Left lung (tissue), 10 donors: ENCODE measurements around the gene LCORL. TPM values are rescaled to one million over a fixed set of nuclear protein-coding genes. Genes with fewer than 3 reads are reported as not detected.

Experiments
- ATAC-seq: fragments of 200-7000 bp; cut with Tn5 transposase; one replicate; pipeline ENCODE4 v1.9.1; 2020; ENCODE audit warnings: moderate library complexity
- DNase-seq, 4 donors: peaks; one replicate each; pipeline ENCODE4 v3.0.0-alpha.2; 2013 to 2020
- H3K27ac ChIP-seq, 2 donors: fragments of 200-600 bp; sonication (generic) in 1 of 2; one replicate each; pipeline versions ENCODE4 v1.5.0 to v1.8.0; 2020 to 2021
- H3K27me3 ChIP-seq, 2 donors: fragments of 200-600 bp; sonication (generic) in 1 of 2; one replicate each; pipeline versions ENCODE4 v1.5.0 to v1.8.0; 2020 to 2021
- H3K36me3 ChIP-seq, 2 donors: fragments of 200-600 bp; sonication (generic) in 1 of 2; one replicate each; pipeline versions ENCODE4 v1.5.0 to v1.8.0; 2020 to 2021
- H3K4me1 ChIP-seq, 2 donors: fragments of 200-600 bp; one replicate each; pipeline ENCODE4 v1.8.0; 2021
- H3K4me3 ChIP-seq, 2 donors: fragments of 200-600 bp; sonication (generic) in 1 of 2; one replicate each; pipeline versions ENCODE4 v1.5.0 to v1.8.0; 2020 to 2021; ENCODE audit warnings: mild to moderate bottlenecking in 1 of 2
- H3K9me3 ChIP-seq, 2 donors: fragments of 200-600 bp; sonication (generic) in 1 of 2; one replicate each; pipeline versions ENCODE4 v1.5.0 to v1.8.0; 2020 to 2021
- CTCF ChIP-seq, 2 donors: fragments of 200-600 bp; sonication (generic) in 1 of 2; IDR thresholded peaks; one replicate each; pipeline versions ENCODE4 v1.5.0 to v1.8.0; 2021; ENCODE audit warnings: antibody characterized with exemption in 2 of 2
- intact Hi-C, 2 donors: fragments of 100-400 bp; cut with DNase I; formaldehyde crosslinking; loops; one replicate each; pipeline versions ENCODE4 v1.11.2 to v1.14.2; 2022
- polyA plus RNA-seq, 6 donors: library from polyadenylated mRNA; unstranded; fragments of 120-200 nt; gene quantifications; one replicate each; pipeline ENCODE4 v1.2.1, GENCODE V29; 2013; ENCODE audit not compliant: insufficient read length in 6 of 6
- total RNA-seq, 2 donors: library from RNA; stranded (reverse); fragmentation: NEBNext Ultra II Directional; extraction: Animal tissue kit (Norgen Biotek cat#: 25700); gene quantifications; one replicate each; pipeline ENCODE4 v1.2.1, GENCODE V29; 2021
- donor health status: DM: no; HTN: yes; CAD: no.
- donor health status: DM: no; HTN: no; CAD: no.

LCORL gene
- total and polyA plus RNA-seq, 8 donors: 12.2 to 20.9 (median 17.5) TPM

GRCh38 chr4:18034099-18034498 lies 12.5 kb upstream of the LCORL start:
- DNase-seq (no peak), ATAC-seq (no peak)
- H3K36me3 ChIP-seq: no peaks in the 10 kb centered on the region
- H3K4me3 ChIP-seq: no peak overlapping the region
- no peaks in the 10 kb centered on the region for H3K9me3 ChIP-seq
- intact Hi-C loops: no loop called here
- TF ChIP-seq CTCF (IDR thresholded peaks at IDR 0.05): no peak
- no peaks in the 10 kb centered on the region for H3K4me1 ChIP-seq
- no peak overlapping the region for H3K27ac ChIP-seq
- H3K27me3 ChIP-seq: no peaks in the 10 kb centered on the region

GRCh38 chr4:18033111-18034085 lies 11.8 kb upstream of the LCORL start:
- no peak for TF ChIP-seq CTCF (IDR thresholded peaks at IDR 0.05)
- Histone ChIP-seq H3K27me3 (no peaks in the 10 kb centered on the region), H3K27ac (no peak overlapping the region), H3K9me3 (no peaks in the 10 kb centered on the region), H3K4me1 (no peaks in the 10 kb centered on the region), H3K4me3 (no peak overlapping the region), H3K36me3 (no peaks in the 10 kb centered on the region)
- ATAC-seq: no peak
- peak in 1 of 4 donors; percentile 10 for DNase-seq
- intact Hi-C loops: no loop called here

- TF ChIP-seq CTCF (IDR thresholded peaks at IDR 0.05): no peak
- Histone ChIP-seq H3K27ac (no peak overlapping the region), H3K36me3 (no peaks in the 10 kb centered on the region), H3K4me1 (peaks cover 1 to 10% of the 10 kb centered on the region in 2 donors), H3K27me3 (peaks cover 0 to 10% of the 10 kb centered on the region in 2 donors), H3K4me3 (no peak overlapping the region), H3K9me3 (no peaks in the 10 kb centered on the region)
- ATAC-seq (no peak), DNase-seq (no peak)
- intact Hi-C loops: no loop called here
Measured at GRCh38 chr4:18025288-18025687, 3.7 kb upstream of the LCORL start.

GRCh38 chr4:18022572-18023050 lies 1.1 kb upstream of the LCORL start:
- no peaks in the 10 kb centered on the region for H3K9me3 ChIP-seq
- H3K36me3 ChIP-seq: no peaks in the 10 kb centered on the region
- peak overlapping the region; percentile 91 to 93 for H3K4me3 ChIP-seq
- peak overlapping the region; percentile 95 for H3K27ac ChIP-seq
- DNase-seq (peak in 2 of 4 donors; percentile 7 to 9), ATAC-seq (peak; percentile 3)
- peaks cover 9 to 16% of the 10 kb centered on the region in 2 donors for H3K4me1 ChIP-seq
- intact Hi-C loops: no loop called here
- peaks cover 0 to 10% of the 10 kb centered on the region in 2 donors for H3K27me3 ChIP-seq
- no peak for TF ChIP-seq CTCF (IDR thresholded peaks at IDR 0.05)

GRCh38 chr4:18021470-18021719 lies 160 bp downstream of the LCORL start:
- no peak for DNase-seq
- peaks cover 9 to 16% of the 10 kb centered on the region in 2 donors for H3K4me1 ChIP-seq

More at GRCh38 chr4:18021470-18021719, 160 bp downstream of the LCORL start:
- Histone ChIP-seq H3K4me3 (peak overlapping the region; percentile 91 to 93), H3K9me3 (no peaks in the 10 kb centered on the region), H3K27ac (peak overlapping the region; percentile 95), H3K27me3 (peaks cover 0 to 10% of the 10 kb centered on the region in 2 donors), H3K36me3 (no peaks in the 10 kb centered on the region)
- peak; percentile 1 for ATAC-seq
- intact Hi-C loops: no loop called here
- TF ChIP-seq CTCF (IDR thresholded peaks at IDR 0.05): no peak
